ENCODE measurements around the gene CLMN. TPM values are rescaled to one million over a fixed set of nuclear protein-coding genes. Genes with fewer than 3 reads are reported as not detected.

CLMN gene
- total RNA-seq, 1 experiment from 2014 or later, result 33.4 TPM

DNA sequence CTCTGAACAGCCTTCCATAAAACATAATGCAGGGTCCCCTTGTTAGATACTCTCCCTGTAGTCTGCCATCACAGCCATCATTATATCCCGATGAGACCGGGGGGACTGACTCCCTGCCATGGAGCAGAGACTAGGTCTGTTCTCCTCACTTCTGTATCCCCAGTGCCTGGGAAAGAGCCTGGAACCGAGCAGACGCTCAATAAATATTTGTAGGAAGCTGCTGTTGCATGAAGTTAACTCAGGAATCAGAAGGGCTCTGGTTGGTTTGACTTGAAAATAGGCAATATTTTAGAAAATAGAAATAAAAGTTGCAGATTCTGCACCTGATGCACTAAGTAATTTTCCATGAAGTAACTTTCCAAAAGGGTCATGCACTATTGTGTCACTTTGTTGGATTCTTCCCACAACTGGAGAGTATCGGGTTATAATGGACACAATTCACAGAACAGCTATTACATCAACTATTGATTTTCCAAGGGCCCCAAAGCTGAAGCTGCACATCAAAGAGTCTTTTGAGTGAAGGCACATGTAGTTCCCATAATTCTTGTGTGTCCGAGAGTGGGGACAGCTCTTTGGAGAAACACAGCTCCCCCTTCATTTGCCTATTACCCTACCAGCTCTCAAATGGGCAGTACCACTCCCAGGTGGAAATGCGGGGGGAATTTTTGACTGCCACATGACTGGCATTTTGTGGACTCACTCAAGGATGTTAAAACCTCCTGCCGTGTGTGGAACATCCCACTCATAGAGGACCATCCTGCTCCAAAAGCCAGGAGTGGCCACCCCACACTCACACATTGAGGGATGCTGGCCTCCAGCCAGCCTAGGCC, 18.8 kb downstream of the CLMN start:
- no peaks in the 10 kb centered on the region for H3K9me2 ChIP-seq (ENCODE audit: insufficient read depth)
- intact Hi-C loops (cut with micrococcal nuclease), result no loop called here
- peaks cover 0 to 16% of the 10 kb centered on the region in 2 experiments; a peak in 2 of 4 replicates for H3K4me1 ChIP-seq (ENCODE audit: control insufficient read depth in 1 of 2, insufficient read depth in 2 of 2, low read length in 2 of 2)
- ATAC-seq (no peak), DNase-seq (ENCODE audit: low read depth, low spot score) (no peak)
- TF ChIP-seq, protein P1, sequence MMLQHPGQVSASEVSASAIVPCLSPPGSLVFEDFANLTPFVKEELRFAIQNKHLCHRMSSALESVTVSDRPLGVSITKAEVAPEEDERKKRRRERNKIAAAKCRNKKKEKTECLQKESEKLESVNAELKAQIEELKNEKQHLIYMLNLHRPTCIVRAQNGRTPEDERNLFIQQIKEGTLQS (IDR thresholded peaks at IDR 0.05), result no peak
- no peak for TF ChIP-seq EGR1 (IDR thresholded peaks at IDR 0.05; ENCODE audit: low read depth)
- no peak overlapping the region for H3K27ac ChIP-seq (ENCODE audit: low read depth, low read length)
- H4K20me1 ChIP-seq (ENCODE audit: insufficient read depth), result no peaks in the 10 kb centered on the region
- CTCF ChIA-PET, result no interaction called here
- POLR2A ChIA-PET, result no interaction called here
- H3K4me3 ChIP-seq (replicated peaks in 1 of 2; ENCODE audit: low read depth in 1 of 2, low read length in 2 of 2), result no peak overlapping the region
- RAD21 ChIA-PET (ENCODE audit: low non-redundant PET in 1 of 2, low total read pairs in 2 of 2, uncharacterized antibody in 2 of 2, unreplicated experiment in 2 of 2), result no interaction called here
- no peaks in the 10 kb centered on the region for H3K9me3 ChIP-seq (ENCODE audit: control insufficient read depth in 1 of 2, insufficient read depth in 1 of 2, low read depth in 1 of 2, low read length in 2 of 2)
- H3K9ac ChIP-seq (ENCODE audit: low read length), result no peak overlapping the region
- H3K36me3 ChIP-seq (ENCODE audit: control insufficient read depth in 1 of 2, insufficient read depth in 2 of 2, low read length in 2 of 2), result no peaks in the 10 kb centered on the region
- H3K79me2 ChIP-seq (ENCODE audit: insufficient read depth, low read length), result 0 out of 2 replicates have a peak, but pooled peaks cover 4% of the 10 kb centered on the region
- H3K4me2 ChIP-seq (ENCODE audit: low read length), result no peak overlapping the region
- no peak overlapping the region for H2AFZ ChIP-seq (ENCODE audit: low read depth, low read length, poor library complexity, severe bottlenecking)
- no TSS peak for BruUV-seq (replicated peaks)
- no peaks in the 10 kb centered on the region for H3K27me3 ChIP-seq (ENCODE audit: insufficient read depth, low read length)

DNA sequence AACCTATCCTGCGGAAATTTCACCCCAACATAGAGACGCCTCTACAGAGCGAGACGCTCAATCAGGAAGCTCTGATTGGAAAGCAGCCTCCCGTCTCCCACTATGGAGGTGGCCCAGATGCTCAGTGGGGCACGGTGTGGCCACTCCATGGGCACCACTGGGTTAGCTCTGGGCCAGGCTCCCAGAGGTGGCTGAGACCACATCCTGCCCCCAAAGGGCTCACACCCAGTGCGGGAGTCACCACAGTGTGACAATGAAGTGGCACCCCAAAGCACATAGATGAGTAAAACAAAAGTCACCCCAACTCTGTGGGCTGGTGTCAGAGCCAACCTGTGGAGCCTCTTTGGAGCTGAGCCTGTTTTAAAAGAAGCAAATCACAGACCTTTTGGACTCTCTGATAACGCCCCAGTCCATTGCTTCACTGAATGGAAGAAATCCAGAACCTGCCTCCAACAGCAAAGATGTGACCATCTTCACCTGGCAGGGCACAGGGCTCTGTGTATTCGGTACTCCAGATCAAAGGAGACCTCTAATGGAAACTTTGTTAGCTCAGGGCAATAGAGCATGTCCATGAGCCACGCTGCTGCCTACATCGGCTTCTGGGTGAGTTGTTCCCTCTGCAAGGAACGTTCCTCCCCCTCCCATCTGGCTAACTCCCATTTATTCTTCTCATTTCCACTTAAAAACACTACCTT, 19.6 kb downstream of the CLMN start:
- Histone ChIP-seq H3K36me3 (ENCODE audit: control insufficient read depth in 1 of 2, insufficient read depth in 2 of 2, low read length in 2 of 2) (no peaks in the 10 kb centered on the region), H3K4me2 (ENCODE audit: low read length) (no peak overlapping the region), H3K27ac (ENCODE audit: low read depth, low read length) (no peak overlapping the region), H3K27me3 (ENCODE audit: insufficient read depth, low read length) (no peaks in the 10 kb centered on the region), H3K79me2 (ENCODE audit: insufficient read depth, low read length) (0 out of 2 replicates have a peak, but pooled peaks cover 4% of the 10 kb centered on the region), H3K4me1 (ENCODE audit: control insufficient read depth in 1 of 2, insufficient read depth in 2 of 2, low read length in 2 of 2) (peaks cover 2 to 21% of the 10 kb centered on the region in 2 experiments; a peak in 3 of 4 replicates), H2AFZ (ENCODE audit: low read depth, low read length, poor library complexity, severe bottlenecking) (no peak overlapping the region), H3K9me3 (ENCODE audit: control insufficient read depth in 1 of 2, insufficient read depth in 1 of 2, low read depth in 1 of 2, low read length in 2 of 2) (no peaks in the 10 kb centered on the region), H3K9ac (ENCODE audit: low read length) (no peak overlapping the region), H3K9me2 (ENCODE audit: insufficient read depth) (no peaks in the 10 kb centered on the region), H4K20me1 (ENCODE audit: insufficient read depth) (no peaks in the 10 kb centered on the region), H3K4me3 (replicated peaks in 1 of 2; ENCODE audit: low read depth in 1 of 2, low read length in 2 of 2) (no peak overlapping the region)
- no peak for DNase-seq (ENCODE audit: low read depth, low spot score)
- ChIA-PET POLR2A (no interaction called here), RAD21 (ENCODE audit: low non-redundant PET in 1 of 2, low total read pairs in 2 of 2, uncharacterized antibody in 2 of 2, unreplicated experiment in 2 of 2) (no interaction called here), CTCF (no interaction called here)
- no peak for ATAC-seq
- TF ChIP-seq CBX3 (IDR thresholded peaks at IDR 0.05; ENCODE audit: low read depth) (no peak), CEBPB (IDR thresholded peaks at IDR 0.05; ENCODE audit: low read depth) (no peak), SIN3A (IDR thresholded peaks at IDR 0.05; ENCODE audit: low read depth) (no peak), ELF1 (IDR thresholded peaks at IDR 0.05; ENCODE audit: borderline replicate concordance, low read depth) (no peak)
- BruUV-seq (replicated peaks), result no TSS peak
- intact Hi-C loops (cut with micrococcal nuclease), result no loop called here
